ENCODE data around the gene TM9SF1.
A peak's percentile ranks its signal among the peaks of the same experiment; 100 is the strongest.

Gene TM9SF1

GRCh38 chr14:24146978-24147760 lies 48.1 kb downstream of the TM9SF1 start, which contains the start of gene RNF31:
TSS of gene RNF31 (plus strand) at chr14:24147498. CDS start at chr14:24147699, 201 bp downstream.
- Histone ChIP-seq H3K36me3 (ENCODE audit: insufficient read depth, low read length) (peaks cover 70% of the 10 kb centered on the region), H3K9ac (ENCODE audit: low read depth, low read length) (peak within 1 kb of the TSS; percentile 81), H3K27me3 (ENCODE audit: insufficient read depth, low read length, poor library complexity) (no peaks in the 10 kb centered on the region), H3K9me3 (ENCODE audit: insufficient read depth, low read length, severe bottlenecking) (no peaks in the 10 kb centered on the region), H3K4me1 (ENCODE audit: insufficient read depth, low read length) (peaks cover 62% of the 10 kb centered on the region), H3K4me3 (ENCODE audit: low read depth in 1 of 2, low read length in 2 of 2) (peak within 1 kb of the TSS; percentile 67 to 76), H2AFZ (ENCODE audit: low read depth, low read length) (peak within 1 kb of the TSS; percentile 81), H3K27ac (ENCODE audit: low read length) (peak within 1 kb of the TSS; percentile 92), H4K20me1 (ENCODE audit: insufficient read depth, low read length) (peaks cover 28% of the 10 kb centered on the region), H3K79me2 (ENCODE audit: insufficient read depth, low read length) (peaks cover 54% of the 10 kb centered on the region), H3K4me2 (ENCODE audit: insufficient read depth, low read length) (peak within 1 kb of the TSS; percentile 93)
- ATAC-seq (ENCODE audit: insufficient read depth, low read depth), result peak; percentile 85
- peak; percentile 99 for DNase-seq
- no peak for TF ChIP-seq EZH2 (IDR thresholded peaks at IDR 0.05; ENCODE audit: borderline replicate concordance, low read depth, low read length, severe bottlenecking)
- TF ChIP-seq CTCF (IDR thresholded peaks at IDR 0.05; ENCODE audit: borderline replicate concordance, extremely low read depth, low read length, poor library complexity, severe bottlenecking), result no peak

GRCh38 chr14:24146453-24146977 lies 48.7 kb downstream of the TM9SF1 start, which contains the start of gene PSME2:
TSS of gene PSME2 (minus strand) at chr14:24146610. CDS start at chr14:24146581, 29 bp downstream.
- Histone ChIP-seq H3K9me3 (ENCODE audit: insufficient read depth, low read length, severe bottlenecking) (no peaks in the 10 kb centered on the region), H3K27ac (ENCODE audit: low read length) (peak within 1 kb of the TSS; percentile 92), H3K27me3 (ENCODE audit: insufficient read depth, low read length, poor library complexity) (no peaks in the 10 kb centered on the region), H4K20me1 (ENCODE audit: insufficient read depth, low read length) (peaks cover 28% of the 10 kb centered on the region), H3K9ac (ENCODE audit: low read depth, low read length) (peak within 1 kb of the TSS; percentile 81), H3K4me1 (ENCODE audit: insufficient read depth, low read length) (peaks cover 67% of the 10 kb centered on the region), H2AFZ (ENCODE audit: low read depth, low read length) (peak within 1 kb of the TSS; percentile 81), H3K36me3 (ENCODE audit: insufficient read depth, low read length) (peaks cover 63% of the 10 kb centered on the region), H3K79me2 (ENCODE audit: insufficient read depth, low read length) (peaks cover 54% of the 10 kb centered on the region), H3K4me3 (ENCODE audit: low read depth in 1 of 2, low read length in 2 of 2) (peak within 1 kb of the TSS; percentile 67 to 76), H3K4me2 (ENCODE audit: insufficient read depth, low read length) (peak within 1 kb of the TSS; percentile 93)
- TF ChIP-seq EZH2 (IDR thresholded peaks at IDR 0.05; ENCODE audit: borderline replicate concordance, low read depth, low read length, severe bottlenecking) (no peak), CTCF (IDR thresholded peaks at IDR 0.05; ENCODE audit: borderline replicate concordance, extremely low read depth, low read length, poor library complexity, severe bottlenecking) (no peak)
- ATAC-seq (ENCODE audit: insufficient read depth, low read depth) (peak; percentile 73), DNase-seq (peak; percentile 97)

GRCh38 chr14:24145690-24146452 lies 49.4 kb downstream of the TM9SF1 start:
- H3K79me2 ChIP-seq (ENCODE audit: insufficient read depth, low read length), result peaks cover 58% of the 10 kb centered on the region
- H3K27ac ChIP-seq (ENCODE audit: low read length), result peak overlapping the region; percentile 92
- peaks cover 60% of the 10 kb centered on the region for H3K36me3 ChIP-seq (ENCODE audit: insufficient read depth, low read length)
- peak overlapping the region; percentile 67 to 76 for H3K4me3 ChIP-seq (ENCODE audit: low read depth in 1 of 2, low read length in 2 of 2)
- peak overlapping the region; percentile 81 for H3K9ac ChIP-seq (ENCODE audit: low read depth, low read length)
- peak overlapping the region; percentile 80 for H2AFZ ChIP-seq (ENCODE audit: low read depth, low read length)
- no peaks in the 10 kb centered on the region for H3K9me3 ChIP-seq (ENCODE audit: insufficient read depth, low read length, severe bottlenecking)
- peaks cover 67% of the 10 kb centered on the region for H3K4me1 ChIP-seq (ENCODE audit: insufficient read depth, low read length)
- H3K4me2 ChIP-seq (ENCODE audit: insufficient read depth, low read length), result peak overlapping the region; percentile 93
- DNase-seq (no peak), ATAC-seq (ENCODE audit: insufficient read depth, low read depth) (no peak)
- no peaks in the 10 kb centered on the region for H3K27me3 ChIP-seq (ENCODE audit: insufficient read depth, low read length, poor library complexity)
- H4K20me1 ChIP-seq (ENCODE audit: insufficient read depth, low read length), result peaks cover 28% of the 10 kb centered on the region
- TF ChIP-seq CTCF (IDR thresholded peaks at IDR 0.05; ENCODE audit: borderline replicate concordance, extremely low read depth, low read length, poor library complexity, severe bottlenecking) (no peak), EZH2 (IDR thresholded peaks at IDR 0.05; ENCODE audit: borderline replicate concordance, low read depth, low read length, severe bottlenecking) (no peak)
